GM13977 (cell line): ENCODE data around the gene MARVELD1.

Experiments
- DNase-seq: peaks from one replicate; pipeline ENCODE4 v3.0.0; 2012; ENCODE audit warnings: low spot score
- in situ Hi-C: fragments of 300-500 bp; cut with MboI; formaldehyde crosslinking; loops from one replicate; pipeline ENCODE4 v1.12.0; 2022; ENCODE audit warnings: low sequenced_read_pairs, low pct_unique_long_range_greater_than_20kb, mixed read lengths, inconsistent platforms; ENCODE audit not compliant: unreplicated experiment
- TF ChIP-seq, protein P1 (sequence below): IDR thresholded peaks from 2 replicates; pipeline ENCODE4 v1.5.1; 2012; ENCODE audit warnings: mild to moderate bottlenecking, control low read depth; ENCODE audit not compliant: insufficient read depth; ENCODE audit errors: extremely low read depth, missing control alignments

Gene MARVELD1

DNA sequence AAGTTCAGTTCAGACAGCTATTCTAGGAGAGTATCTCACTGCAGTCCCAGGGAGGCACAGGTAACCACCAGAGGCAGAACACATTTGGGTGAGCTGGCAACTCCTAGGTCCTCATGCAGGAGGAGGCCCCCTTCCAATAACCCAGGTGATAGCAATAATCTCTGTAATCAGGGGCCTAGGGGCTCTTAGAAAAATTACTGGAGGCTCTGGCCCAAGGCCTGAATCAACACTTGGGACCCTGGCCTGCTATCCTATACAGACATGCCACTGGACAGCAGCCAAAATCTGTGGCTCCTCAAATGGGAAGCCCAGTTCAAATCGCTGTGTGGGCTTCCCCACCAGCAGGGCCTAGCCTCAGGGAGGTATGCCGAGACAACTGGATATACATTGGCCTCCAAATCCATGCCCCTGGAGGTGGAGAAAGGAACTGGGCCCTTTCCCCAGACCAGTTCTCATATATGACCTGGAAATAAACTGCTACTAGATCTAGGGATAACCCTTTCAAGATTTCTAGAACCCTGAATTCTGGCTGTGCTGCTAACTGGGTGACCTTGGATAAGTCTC is 28.1 kb upstream of the MARVELD1 start:
- DNase-seq: no peak
- in situ Hi-C loops: no loop called here
- TF ChIP-seq, protein P1, sequence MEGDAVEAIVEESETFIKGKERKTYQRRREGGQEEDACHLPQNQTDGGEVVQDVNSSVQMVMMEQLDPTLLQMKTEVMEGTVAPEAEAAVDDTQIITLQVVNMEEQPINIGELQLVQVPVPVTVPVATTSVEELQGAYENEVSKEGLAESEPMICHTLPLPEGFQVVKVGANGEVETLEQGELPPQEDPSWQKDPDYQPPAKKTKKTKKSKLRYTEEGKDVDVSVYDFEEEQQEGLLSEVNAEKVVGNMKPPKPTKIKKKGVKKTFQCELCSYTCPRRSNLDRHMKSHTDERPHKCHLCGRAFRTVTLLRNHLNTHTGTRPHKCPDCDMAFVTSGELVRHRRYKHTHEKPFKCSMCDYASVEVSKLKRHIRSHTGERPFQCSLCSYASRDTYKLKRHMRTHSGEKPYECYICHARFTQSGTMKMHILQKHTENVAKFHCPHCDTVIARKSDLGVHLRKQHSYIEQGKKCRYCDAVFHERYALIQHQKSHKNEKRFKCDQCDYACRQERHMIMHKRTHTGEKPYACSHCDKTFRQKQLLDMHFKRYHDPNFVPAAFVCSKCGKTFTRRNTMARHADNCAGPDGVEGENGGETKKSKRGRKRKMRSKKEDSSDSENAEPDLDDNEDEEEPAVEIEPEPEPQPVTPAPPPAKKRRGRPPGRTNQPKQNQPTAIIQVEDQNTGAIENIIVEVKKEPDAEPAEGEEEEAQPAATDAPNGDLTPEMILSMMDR: no peak

DNA sequence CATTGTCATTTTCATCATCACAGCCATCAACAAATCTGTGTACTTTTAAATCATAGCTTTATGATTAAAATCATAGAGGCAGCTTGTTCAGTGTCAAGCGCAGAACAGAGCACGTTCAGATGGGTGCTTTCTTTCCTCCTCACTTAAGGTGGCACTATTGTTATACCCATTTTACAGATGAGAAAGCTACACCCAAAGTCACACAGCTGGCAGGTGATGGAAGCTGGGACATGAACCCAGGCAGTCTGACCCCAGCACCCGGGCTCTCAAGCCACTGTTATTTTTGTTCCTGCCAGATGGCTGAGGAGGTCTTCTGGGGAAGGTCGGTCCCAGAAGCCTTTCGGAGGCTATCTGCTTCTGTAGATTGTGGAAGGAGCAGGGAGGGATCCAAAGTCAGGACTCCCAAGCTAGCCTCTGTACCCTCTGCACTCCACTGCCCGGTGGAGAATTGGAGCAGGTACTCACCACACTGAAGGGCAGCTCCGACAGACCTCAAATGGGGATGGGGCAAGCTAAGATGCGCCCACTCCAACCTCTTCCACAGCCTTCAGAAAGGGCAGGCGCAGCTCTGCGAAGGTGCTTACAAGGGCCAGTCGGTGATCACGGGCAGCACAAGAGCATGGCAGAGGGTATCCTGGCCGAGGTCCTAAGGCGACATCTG is 27.1 kb upstream of the MARVELD1 start:
- in situ Hi-C loops: no loop called here
- DNase-seq: no peak
- TF ChIP-seq, protein P1: peak; percentile 32

DNA sequence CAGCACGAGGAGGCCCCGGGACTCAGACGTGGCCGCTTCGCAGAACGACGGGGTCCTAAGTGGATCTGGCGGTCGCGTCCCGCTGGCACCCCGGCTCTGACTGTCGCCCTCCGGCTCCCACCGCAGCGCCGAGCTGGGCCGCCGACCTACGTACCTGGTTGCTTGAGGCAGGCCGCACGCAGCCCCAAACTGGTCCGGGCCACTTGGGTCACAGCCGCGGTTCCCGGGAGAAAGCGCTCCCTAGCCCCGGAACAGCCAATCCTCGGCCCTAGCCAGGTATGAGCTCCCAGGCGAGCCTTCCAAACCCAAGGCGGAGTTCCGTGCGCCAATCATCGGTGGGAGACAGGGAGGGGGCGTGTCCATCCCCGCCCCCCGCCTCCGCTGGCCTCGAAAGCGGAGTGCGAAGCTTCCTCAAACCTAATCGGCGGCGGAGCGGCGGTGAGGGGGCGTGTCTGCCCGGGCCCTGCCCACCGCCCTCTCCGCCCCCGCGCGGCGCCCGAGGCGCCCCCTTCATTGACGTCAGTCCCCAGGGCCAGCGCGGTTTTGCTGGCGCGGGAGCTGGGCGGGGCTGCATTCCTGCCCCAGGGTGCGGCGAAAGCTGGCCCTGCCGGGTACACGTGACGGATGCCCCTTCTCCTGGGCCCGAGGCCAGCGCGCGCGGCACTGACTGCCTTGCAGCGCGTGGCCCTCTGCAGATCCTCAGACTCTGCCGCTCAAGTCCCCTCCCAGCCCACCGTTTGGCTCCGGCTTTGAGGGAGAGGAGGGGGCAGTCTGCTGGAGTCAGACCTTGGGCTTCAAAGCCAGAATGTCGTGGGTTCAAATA is 26.4 kb upstream of the MARVELD1 start, which contains the start of gene AVPI1:
Gene AVPI1 (minus strand): TSS at position 280 of the 823 bp plus-strand sequence. CDS start 7,336 bp downstream, outside the sequence.
- TF ChIP-seq, protein P1: no peak
- in situ Hi-C loops: no loop called here
- peak; percentile 97 for DNase-seq

DNA sequence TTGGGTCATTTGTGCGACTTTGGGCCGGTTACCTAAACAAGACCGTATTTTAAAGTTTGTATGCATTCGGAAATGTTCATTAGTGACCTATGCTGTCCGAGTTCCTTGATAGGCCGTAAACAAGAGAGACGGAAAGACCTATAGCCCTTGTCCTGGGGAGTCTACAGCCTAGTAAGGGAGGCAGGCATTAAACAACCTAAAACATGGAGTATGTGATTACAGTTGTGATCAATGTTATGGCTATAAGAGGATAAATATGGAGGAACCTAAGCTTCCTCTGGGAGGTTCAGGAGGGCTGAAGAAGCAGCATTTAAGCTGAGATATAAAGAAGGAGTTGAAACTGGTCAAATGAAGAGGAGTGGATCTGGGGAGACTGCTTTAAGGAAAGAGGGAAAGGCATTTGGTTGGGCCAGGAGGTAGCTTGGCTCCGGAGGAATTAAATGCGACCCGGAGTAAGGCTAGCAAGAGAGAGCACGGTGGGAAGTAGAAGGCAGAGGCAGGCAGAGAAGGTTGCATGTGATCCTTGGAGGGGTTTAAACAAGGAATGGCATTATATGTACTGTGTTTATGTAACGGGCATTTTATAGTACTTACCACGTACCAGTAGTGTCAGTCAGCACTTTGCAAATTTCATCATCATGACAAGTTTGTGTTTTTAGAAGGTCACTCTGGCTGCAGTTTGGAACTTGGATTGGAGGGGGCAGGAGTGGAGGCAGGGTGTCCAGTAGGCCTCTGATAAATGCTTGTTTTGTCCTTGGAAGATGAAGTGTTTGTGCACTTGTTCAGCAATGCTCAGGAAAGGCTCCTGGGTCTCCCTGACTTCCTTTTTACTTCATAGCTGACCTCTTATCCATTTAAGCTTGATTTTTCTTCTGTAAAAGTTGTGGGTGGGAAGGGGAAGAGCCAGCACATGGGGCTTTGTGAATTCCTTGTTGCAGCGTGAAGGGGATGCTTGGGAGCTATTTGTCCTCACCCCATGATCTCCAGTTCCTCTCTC is 25.4 kb upstream of the MARVELD1 start:
- in situ Hi-C loops: no loop called here
- no peak for DNase-seq
- TF ChIP-seq, protein P1: no peak

DNA sequence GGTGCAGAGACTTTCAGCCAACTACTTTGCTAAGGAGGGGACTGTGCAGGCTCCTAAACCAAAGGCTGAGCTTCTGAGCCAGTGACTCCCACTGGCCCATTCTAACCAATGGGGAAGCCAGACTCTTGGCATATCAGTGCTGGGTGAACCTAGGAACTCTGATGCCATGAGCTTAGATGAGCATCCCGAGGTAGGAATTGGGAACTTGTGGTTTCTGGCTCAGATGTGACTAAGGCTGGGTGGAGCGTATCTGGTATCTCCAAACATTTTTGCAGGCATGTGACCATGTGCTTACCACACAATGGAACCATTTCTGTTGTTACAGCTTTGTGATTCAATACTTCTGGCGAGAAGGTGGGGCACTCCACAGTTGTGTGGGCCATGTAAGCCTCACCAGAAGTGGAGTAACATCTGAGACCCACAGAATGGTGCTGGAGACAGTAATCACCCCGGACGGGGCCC is 23.9 kb upstream of the MARVELD1 start:
- in situ Hi-C loops: no loop called here
- no peak for DNase-seq
- TF ChIP-seq, protein P1: no peak
